HUDEP-2 (cell line): Measurements from ENCODE around the gene USP37.

ENCODE experiments used
- DNase-seq, 76 experiments: peaks; one replicate each; lab custom pipeline; 2025; ENCODE audit not compliant: unreplicated experiment in 76 of 76; lab: John Stamatoyannopoulos, UW

The USP37 gene

GRCh38 chr2:218404351-218405085 lies 163.6 kb downstream of the USP37 start:
- no peak for DNase-seq

DNA sequence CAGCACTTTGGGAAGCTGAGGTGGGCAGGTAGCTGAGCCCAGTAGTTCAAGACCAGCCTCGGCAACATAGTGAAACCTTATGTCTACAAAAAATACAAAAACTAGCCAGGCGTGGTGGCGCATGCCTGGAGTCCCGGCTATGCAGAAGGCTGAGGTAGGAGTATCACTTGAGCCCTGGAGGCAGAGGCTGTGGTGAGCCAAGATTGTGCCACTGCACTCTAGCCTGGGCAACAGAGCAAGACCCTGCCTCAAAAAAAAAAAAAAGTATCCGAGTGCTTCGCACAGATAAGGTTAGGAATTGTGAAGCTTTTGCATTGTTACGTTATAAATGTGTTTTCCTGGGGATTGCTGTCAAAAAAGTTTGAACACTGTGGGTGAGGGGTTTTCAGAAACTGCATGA lies 164.3 kb downstream of the USP37 start:
- DNase-seq, result no peak

- no peak for DNase-seq
Measured at GRCh38 chr2:218402911-218403411, 165.2 kb downstream of the USP37 start.

DNA sequence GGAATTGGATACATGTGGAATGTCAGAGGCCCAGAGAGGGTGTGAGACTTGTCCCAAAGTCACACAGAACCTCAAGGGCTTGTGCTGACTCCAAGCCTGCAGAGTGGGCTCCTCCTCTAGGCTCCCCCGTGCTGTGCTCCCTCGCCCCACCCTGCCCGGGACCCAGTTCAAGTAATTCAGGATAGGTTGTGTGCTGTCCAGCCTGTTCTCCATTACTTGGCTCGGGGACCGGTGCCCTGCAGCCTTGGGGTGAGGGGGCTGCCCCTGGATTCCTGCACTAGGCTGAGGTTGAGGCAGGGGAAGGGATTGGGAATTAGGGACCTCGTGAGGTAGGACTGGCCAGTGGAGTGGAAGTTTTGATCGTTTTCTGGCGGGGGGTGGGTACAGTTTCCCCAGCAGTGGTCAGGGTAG lies 165.7 kb downstream of the USP37 start:
- DNase-seq, result no peak

DNA sequence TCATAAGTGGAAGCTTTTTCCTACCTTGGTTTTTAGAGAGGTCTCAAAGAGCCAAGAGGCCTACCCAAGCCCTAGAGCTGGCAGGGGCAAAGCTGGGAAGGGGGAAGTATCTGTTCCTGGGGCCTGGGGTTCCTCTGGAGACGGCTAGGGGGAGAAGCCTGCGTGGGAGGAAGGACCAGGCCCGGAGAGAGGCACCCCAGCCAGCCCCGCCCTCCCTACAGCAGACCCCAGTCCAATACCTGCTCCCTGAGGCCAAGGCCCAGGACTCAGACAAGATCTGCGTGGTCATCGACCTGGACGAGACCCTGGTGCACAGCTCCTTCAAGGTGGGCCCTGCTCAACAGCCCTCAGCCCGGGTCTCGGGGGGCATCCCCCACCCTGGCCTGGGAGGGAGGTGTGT lies 166.3 kb downstream of the USP37 start:
- DNase-seq, result no peak

DNA sequence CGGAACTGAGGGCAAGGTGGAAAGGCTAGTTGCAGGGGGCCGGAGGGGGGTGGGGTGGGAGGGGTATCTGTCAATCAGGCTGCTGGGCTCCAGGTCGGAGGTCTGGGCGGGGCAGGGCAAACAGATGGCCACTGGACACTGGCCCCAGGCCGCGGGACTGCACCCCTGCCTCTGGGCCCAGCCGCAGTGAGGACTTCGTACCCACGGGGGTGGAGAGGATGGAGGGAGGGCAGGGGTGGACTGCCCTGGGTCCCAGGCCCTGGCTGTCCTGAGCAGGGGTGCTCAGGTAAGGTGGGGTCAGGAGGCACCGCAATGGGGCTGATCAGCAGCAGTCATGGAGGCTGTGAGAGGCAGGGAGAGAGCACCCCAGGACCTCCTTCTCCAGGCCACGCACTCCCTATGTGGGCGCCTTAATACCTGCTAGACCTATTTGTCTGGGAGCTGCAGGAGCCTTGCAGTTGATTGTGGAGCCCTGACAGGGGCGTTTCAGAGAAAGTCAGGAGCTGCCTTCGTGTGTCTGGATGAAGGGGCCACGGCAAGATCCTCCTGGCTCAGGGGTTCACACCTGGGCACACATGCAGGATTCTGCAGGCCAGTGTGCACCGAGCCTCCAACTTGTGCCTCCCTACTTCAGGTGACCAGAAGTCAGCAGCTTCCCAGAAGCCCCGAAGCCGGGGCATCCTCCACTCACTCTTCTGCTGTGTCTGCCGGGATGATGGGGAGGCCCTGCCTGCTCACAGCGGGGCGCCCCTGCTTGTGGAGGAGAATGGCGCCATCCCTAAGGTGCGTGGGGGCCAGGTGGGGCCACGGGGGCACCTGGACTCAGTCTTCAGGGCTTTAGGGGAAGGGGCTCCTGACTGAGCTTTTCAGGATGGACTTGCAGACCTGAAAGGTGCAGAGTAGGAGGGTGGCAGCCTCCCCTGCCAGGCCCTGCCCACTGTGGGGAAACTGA lies 166.9 kb downstream of the USP37 start:
- DNase-seq, result peak in 1 of 76 experiments; percentile 25
